Astrocyte (in vitro differentiated cells and primary cell): Measurements from ENCODE around the gene DBT. TPM values are rescaled to one million over a fixed set of nuclear protein-coding genes. Genes with fewer than 3 reads are reported as not detected.

Experiments used
- DNase-seq: peaks from one replicate; pipeline ENCODE4 v3.0.0-alpha.2; 2010; ENCODE audit warnings: low read depth
- FAIRE-seq: peaks from 2 replicates; lab custom pipeline; 2011; peaks lifted over from hg19 to GRCh38; lab: Jason Lieb, UNC
- H2AFZ ChIP-seq: 2 replicates; pipeline ENCODE4 v1.6.0; 2012; ENCODE audit warnings: low read depth, low read length, inconsistent platforms
- H3K27ac ChIP-seq: 2 replicates; pipeline ENCODE4 v1.5.1; 2011; ENCODE audit warnings: low read depth, low read length, inconsistent platforms
- H3K27me3 ChIP-seq: 2 replicates; pipeline ENCODE4 v1.6.0; 2011; ENCODE audit warnings: low read length, inconsistent platforms; ENCODE audit not compliant: insufficient read depth
- H3K36me3 ChIP-seq: 2 replicates; pipeline ENCODE4 v1.5.1; 2011; ENCODE audit warnings: low read length, inconsistent platforms; ENCODE audit not compliant: insufficient read depth
- H3K4me1 ChIP-seq: 2 replicates; pipeline ENCODE4 v1.5.1; 2011; ENCODE audit warnings: low read length, inconsistent platforms; ENCODE audit not compliant: insufficient read depth
- H3K4me2 ChIP-seq: 2 replicates; pipeline ENCODE4 v1.6.0; 2012; ENCODE audit warnings: low read length, inconsistent platforms
- H3K4me3 ChIP-seq: 2 replicates; pipeline ENCODE4 v1.5.1; 2011; ENCODE audit warnings: low read depth, mild to moderate bottlenecking, low read length, inconsistent platforms; ENCODE audit not compliant: insufficient read depth
- H3K79me2 ChIP-seq: 2 replicates; pipeline ENCODE4 v1.6.0; 2012; ENCODE audit warnings: mild to moderate bottlenecking, low read length, inconsistent platforms; ENCODE audit not compliant: insufficient read depth
- H3K9ac ChIP-seq: 2 replicates; pipeline ENCODE4 v1.6.0; 2012; ENCODE audit warnings: mild to moderate bottlenecking, low read length, inconsistent platforms
- H3K9me3 ChIP-seq: 2 replicates; pipeline ENCODE4 v1.5.1; 2012; ENCODE audit warnings: low read depth, mild to moderate bottlenecking, low read length, inconsistent platforms; ENCODE audit not compliant: insufficient read depth
- H4K20me1 ChIP-seq: 2 replicates; pipeline ENCODE4 v1.6.0; 2012; ENCODE audit warnings: low read length, inconsistent platforms; ENCODE audit not compliant: insufficient read depth
- H3K27ac Mint-ChIP-seq: one replicate; pipeline ENCODE4 v1.8.0; 2021; ENCODE audit warnings: mild to moderate bottlenecking, mixed read lengths; ENCODE audit not compliant: unreplicated experiment
- H3K27me3 Mint-ChIP-seq: one replicate; pipeline ENCODE4 v1.8.0; 2021; ENCODE audit warnings: low read depth, mixed read lengths; ENCODE audit not compliant: unreplicated experiment
- H3K36me3 Mint-ChIP-seq: one replicate; pipeline ENCODE4 v1.8.0; 2021; ENCODE audit warnings: low read depth, mixed read lengths; ENCODE audit not compliant: unreplicated experiment
- H3K4me1 Mint-ChIP-seq: one replicate; pipeline ENCODE4 v1.8.0; 2021; ENCODE audit warnings: low read depth, mixed read lengths; ENCODE audit not compliant: unreplicated experiment
- H3K4me3 Mint-ChIP-seq: one replicate; pipeline ENCODE4 v1.8.0; 2021; ENCODE audit warnings: mild to moderate bottlenecking, moderate library complexity, mixed read lengths; ENCODE audit not compliant: unreplicated experiment
- H3K9me3 Mint-ChIP-seq: one replicate; pipeline ENCODE4 v1.8.0; 2021; ENCODE audit warnings: mild to moderate bottlenecking, mixed read lengths; ENCODE audit not compliant: unreplicated experiment
- EZH2 ChIP-seq: IDR thresholded peaks from 2 replicates; pipeline ENCODE4 v1.6.1; 2012; ENCODE audit warnings: mild to moderate bottlenecking, low read length, inconsistent platforms; ENCODE audit not compliant: insufficient read depth
- total RNA-seq: library from RNA; stranded (reverse); gene quantifications from 2 replicates; pipeline ENCODE4 v1.2.1, GENCODE V29; 2021
- TF ChIP-seq, protein P1 (sequence below): IDR thresholded peaks from 2 replicates; pipeline ENCODE4 v1.5.1; 2011; ENCODE audit warnings: low read depth, mild to moderate bottlenecking, inconsistent platforms, low read length, moderate library complexity; ENCODE audit not compliant: insufficient read depth

DBT gene
- total RNA-seq, 1 donor from 2014 or later = 14.2 TPM

- H4K20me1 ChIP-seq = no peaks in the 10 kb centered on the region
- TF ChIP-seq, protein P1, sequence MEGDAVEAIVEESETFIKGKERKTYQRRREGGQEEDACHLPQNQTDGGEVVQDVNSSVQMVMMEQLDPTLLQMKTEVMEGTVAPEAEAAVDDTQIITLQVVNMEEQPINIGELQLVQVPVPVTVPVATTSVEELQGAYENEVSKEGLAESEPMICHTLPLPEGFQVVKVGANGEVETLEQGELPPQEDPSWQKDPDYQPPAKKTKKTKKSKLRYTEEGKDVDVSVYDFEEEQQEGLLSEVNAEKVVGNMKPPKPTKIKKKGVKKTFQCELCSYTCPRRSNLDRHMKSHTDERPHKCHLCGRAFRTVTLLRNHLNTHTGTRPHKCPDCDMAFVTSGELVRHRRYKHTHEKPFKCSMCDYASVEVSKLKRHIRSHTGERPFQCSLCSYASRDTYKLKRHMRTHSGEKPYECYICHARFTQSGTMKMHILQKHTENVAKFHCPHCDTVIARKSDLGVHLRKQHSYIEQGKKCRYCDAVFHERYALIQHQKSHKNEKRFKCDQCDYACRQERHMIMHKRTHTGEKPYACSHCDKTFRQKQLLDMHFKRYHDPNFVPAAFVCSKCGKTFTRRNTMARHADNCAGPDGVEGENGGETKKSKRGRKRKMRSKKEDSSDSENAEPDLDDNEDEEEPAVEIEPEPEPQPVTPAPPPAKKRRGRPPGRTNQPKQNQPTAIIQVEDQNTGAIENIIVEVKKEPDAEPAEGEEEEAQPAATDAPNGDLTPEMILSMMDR = no peak
- TF ChIP-seq EZH2 = no peak
- H3K4me1 ChIP-seq = no peaks in the 10 kb centered on the region
- no peak overlapping the region for H3K4me3 ChIP-seq
- no peak overlapping the region for H3K4me2 ChIP-seq
- peak; percentile 39 for FAIRE-seq
- no peaks in the 10 kb centered on the region for H3K4me1 Mint-ChIP-seq
- H3K4me3 Mint-ChIP-seq = no peak overlapping the region
- H3K27ac ChIP-seq = no peak overlapping the region
- H3K27me3 Mint-ChIP-seq = no peaks in the 10 kb centered on the region
- no peaks in the 10 kb centered on the region for H3K36me3 ChIP-seq
- H2AFZ ChIP-seq = no peak overlapping the region
- peak; percentile 71 for DNase-seq
- H3K27ac Mint-ChIP-seq = no peak overlapping the region
- H3K9ac ChIP-seq = no peak overlapping the region
- H3K9me3 ChIP-seq = no peaks in the 10 kb centered on the region
- H3K36me3 Mint-ChIP-seq = no peaks in the 10 kb centered on the region
- no peaks in the 10 kb centered on the region for H3K79me2 ChIP-seq
- no peaks in the 10 kb centered on the region for H3K27me3 ChIP-seq
- no peaks in the 10 kb centered on the region for H3K9me3 Mint-ChIP-seq
Measured at GRCh38 chr1:100164216-100164615, 85.4 kb downstream of the DBT start.

- no peaks in the 10 kb centered on the region for H3K36me3 ChIP-seq
- no peaks in the 10 kb centered on the region for H4K20me1 ChIP-seq
- Mint-ChIP-seq H3K36me3 (no peaks in the 10 kb centered on the region), H3K4me1 (no peaks in the 10 kb centered on the region), H3K4me3 (no peak overlapping the region), H3K27ac (no peak overlapping the region), H3K27me3 (no peaks in the 10 kb centered on the region), H3K9me3 (no peaks in the 10 kb centered on the region)
- FAIRE-seq = no peak
- no peaks in the 10 kb centered on the region for H3K79me2 ChIP-seq
- H3K27ac ChIP-seq = no peak overlapping the region
- no peak overlapping the region for H3K4me3 ChIP-seq
- TF ChIP-seq, protein P1 = no peak
- no peak for TF ChIP-seq EZH2
- H3K9ac ChIP-seq = no peak overlapping the region
- H3K9me3 ChIP-seq = no peaks in the 10 kb centered on the region
- no peak overlapping the region for H2AFZ ChIP-seq
- no peaks in the 10 kb centered on the region for H3K27me3 ChIP-seq
- no peak overlapping the region for H3K4me2 ChIP-seq
- no peaks in the 10 kb centered on the region for H3K4me1 ChIP-seq
- no peak for DNase-seq
Measured at GRCh38 chr1:100162881-100163280, 86.8 kb downstream of the DBT start.

GRCh38 chr1:100152271-100152670 lies 97.4 kb downstream of the DBT start:
- no peaks in the 10 kb centered on the region for H3K4me1 Mint-ChIP-seq
- no peaks in the 10 kb centered on the region for H3K9me3 Mint-ChIP-seq
- H3K27me3 Mint-ChIP-seq = no peaks in the 10 kb centered on the region
- Histone ChIP-seq H3K79me2 (no peaks in the 10 kb centered on the region), H3K4me2 (no peak overlapping the region), H3K27ac (no peak overlapping the region), H2AFZ (no peak overlapping the region), H3K27me3 (no peaks in the 10 kb centered on the region), H3K9me3 (no peaks in the 10 kb centered on the region), H3K36me3 (peaks cover 4% of the 10 kb centered on the region), H3K9ac (no peak overlapping the region), H3K4me3 (no peak overlapping the region), H3K4me1 (no peaks in the 10 kb centered on the region), H4K20me1 (no peaks in the 10 kb centered on the region)
- no peak overlapping the region for H3K4me3 Mint-ChIP-seq
- FAIRE-seq (no peak), DNase-seq (no peak)
- H3K27ac Mint-ChIP-seq = no peak overlapping the region
- no peak for TF ChIP-seq EZH2
- TF ChIP-seq, protein P1 = no peak
- H3K36me3 Mint-ChIP-seq = no peaks in the 10 kb centered on the region
